Keratinocyte (primary cell): ENCODE results near the gene BLTP3A. TPM values are rescaled to one million over a fixed set of nuclear protein-coding genes. Genes with fewer than 3 reads are reported as not detected.

Experiments used
- DNase-seq: peaks from one replicate; pipeline ENCODE4 v3.0.0-alpha.2; 2011; ENCODE audit warnings: low read depth, missing footprints, low spot score
- FAIRE-seq: peaks from 2 replicates; lab custom pipeline; 2011; peaks lifted over from hg19 to GRCh38; lab: Jason Lieb, UNC
- H2AFZ ChIP-seq: 2 replicates; pipeline ENCODE4 v1.6.0; 2012; ENCODE audit warnings: low read length, control low read depth, inconsistent platforms; ENCODE audit not compliant: control insufficient read depth
- H3K27ac ChIP-seq: 2 replicates; pipeline ENCODE4 v1.5.1; 2011; ENCODE audit warnings: low read length; ENCODE audit not compliant: control insufficient read depth, insufficient read depth
- H3K27me3 ChIP-seq: 3 replicates; pipeline ENCODE4 v1.6.0; 2011; ENCODE audit warnings: low read length; ENCODE audit not compliant: control insufficient read depth, insufficient read depth; ENCODE audit errors: extremely low read depth
- H3K36me3 ChIP-seq, 2 experiments: 2 replicates in 1 of 2; 3 replicates in 1 of 2; pipeline ENCODE4 v1.5.1; 2011; ENCODE audit warnings: low read length in 2 of 2, mild to moderate bottlenecking in 1 of 2; ENCODE audit not compliant: control insufficient read depth in 2 of 2, insufficient read depth in 2 of 2; ENCODE audit errors: extremely low read depth in 1 of 2
- H3K4me1 ChIP-seq: 3 replicates; pipeline ENCODE4 v1.5.1; 2011; ENCODE audit warnings: low read length; ENCODE audit not compliant: control insufficient read depth, insufficient read depth; ENCODE audit errors: extremely low read depth
- H3K4me2 ChIP-seq: 3 replicates; pipeline ENCODE4 v1.6.0; 2011; ENCODE audit warnings: low read depth, low read length; ENCODE audit not compliant: control insufficient read depth, insufficient read depth; ENCODE audit errors: extremely low read depth
- H3K4me3 ChIP-seq, 3 experiments: fragments of 200-600 bp in 1 of 3; sonication (generic) in 1 of 3; 2 replicates in 2 of 3; 3 replicates in 1 of 3; pipeline ENCODE4 v1.5.1; 2011 to 2016; ENCODE audit warnings: low read length in 3 of 3, mild to moderate bottlenecking in 3 of 3, control low read depth in 2 of 3, inconsistent platforms in 1 of 3, low read depth in 1 of 3, mixed read lengths in 1 of 3, mixed run types in 1 of 3, moderate library complexity in 1 of 3; ENCODE audit not compliant: control insufficient read depth in 2 of 3, insufficient read depth in 2 of 3; ENCODE audit errors: extremely low read depth in 1 of 3
- H3K79me2 ChIP-seq: 2 replicates; pipeline ENCODE4 v1.6.0; 2012; ENCODE audit warnings: low read length; ENCODE audit not compliant: control insufficient read depth, insufficient read depth
- H3K9ac ChIP-seq: 3 replicates; pipeline ENCODE4 v1.6.0; 2011; ENCODE audit warnings: low read length; ENCODE audit not compliant: control insufficient read depth, insufficient read depth; ENCODE audit errors: extremely low read depth
- H3K9me1 ChIP-seq: 3 replicates; pipeline ENCODE4 v1.6.0; 2011; ENCODE audit warnings: low read length; ENCODE audit not compliant: control insufficient read depth, insufficient read depth; ENCODE audit errors: extremely low read depth
- H3K9me3 ChIP-seq: 2 replicates; pipeline ENCODE4 v1.5.1; 2012; ENCODE audit warnings: low read depth, low read length; ENCODE audit not compliant: control insufficient read depth
- H4K20me1 ChIP-seq: 3 replicates; pipeline ENCODE4 v1.6.0; 2011; ENCODE audit warnings: low read length; ENCODE audit not compliant: control insufficient read depth, insufficient read depth; ENCODE audit errors: extremely low read depth
- CTCF ChIP-seq, 3 experiments: IDR thresholded peaks in 1 of 3; conservative IDR thresholded peaks in 1 of 3; optimal IDR thresholded peaks in 1 of 3; 2 replicates in 2 of 3; 3 replicates in 1 of 3; pipeline versions ENCODE3 to v1.5.1; 2011; ENCODE audit warnings: low read length in 3 of 3, mild to moderate bottlenecking in 3 of 3, moderate library complexity in 2 of 3, control low read depth in 1 of 3, inconsistent platforms in 1 of 3; ENCODE audit not compliant: insufficient read depth in 2 of 3; ENCODE audit errors: extremely low read depth in 1 of 3
- EZH2 ChIP-seq: IDR thresholded peaks from one replicate; pipeline ENCODE4 v1.6.1; 2012; ENCODE audit warnings: inconsistent platforms, mild to moderate bottlenecking, low read length, moderate library complexity
- dilution Hi-C: fragments of 300-500 bp; cut with MboI; formaldehyde crosslinking; loops from one replicate; pipeline ENCODE4 v1.7.0; 2020; ENCODE audit warnings: low sequenced_read_pairs; ENCODE audit not compliant: extremely low pct_ligation_motif_present
- polyA plus RNA-seq, 5 experiments: library from polyadenylated mRNA; depleted of rRNA in 3 of 5; stranded (reverse) in 3 of 5; stranded (forward) in 1 of 5; unstranded in 1 of 5; fragments of >200 nt; gene quantifications; 1 replicate in 1 of 5; 2 replicates in 3 of 5; 3 replicates in 1 of 5; pipeline versions ENCODE4 v1.2.1 to v1.2.3, GENCODE V29; 2011 to 2012; ENCODE audit warnings: missing spikeins in 2 of 5, low read depth in 1 of 5, low replicate concordance in 1 of 5

Gene BLTP3A
- polyA plus RNA-seq, 1 donor (not counting 4 experiments of a cell fraction or from before 2014, with no cell fraction given), result 4.9 TPM

DNA sequence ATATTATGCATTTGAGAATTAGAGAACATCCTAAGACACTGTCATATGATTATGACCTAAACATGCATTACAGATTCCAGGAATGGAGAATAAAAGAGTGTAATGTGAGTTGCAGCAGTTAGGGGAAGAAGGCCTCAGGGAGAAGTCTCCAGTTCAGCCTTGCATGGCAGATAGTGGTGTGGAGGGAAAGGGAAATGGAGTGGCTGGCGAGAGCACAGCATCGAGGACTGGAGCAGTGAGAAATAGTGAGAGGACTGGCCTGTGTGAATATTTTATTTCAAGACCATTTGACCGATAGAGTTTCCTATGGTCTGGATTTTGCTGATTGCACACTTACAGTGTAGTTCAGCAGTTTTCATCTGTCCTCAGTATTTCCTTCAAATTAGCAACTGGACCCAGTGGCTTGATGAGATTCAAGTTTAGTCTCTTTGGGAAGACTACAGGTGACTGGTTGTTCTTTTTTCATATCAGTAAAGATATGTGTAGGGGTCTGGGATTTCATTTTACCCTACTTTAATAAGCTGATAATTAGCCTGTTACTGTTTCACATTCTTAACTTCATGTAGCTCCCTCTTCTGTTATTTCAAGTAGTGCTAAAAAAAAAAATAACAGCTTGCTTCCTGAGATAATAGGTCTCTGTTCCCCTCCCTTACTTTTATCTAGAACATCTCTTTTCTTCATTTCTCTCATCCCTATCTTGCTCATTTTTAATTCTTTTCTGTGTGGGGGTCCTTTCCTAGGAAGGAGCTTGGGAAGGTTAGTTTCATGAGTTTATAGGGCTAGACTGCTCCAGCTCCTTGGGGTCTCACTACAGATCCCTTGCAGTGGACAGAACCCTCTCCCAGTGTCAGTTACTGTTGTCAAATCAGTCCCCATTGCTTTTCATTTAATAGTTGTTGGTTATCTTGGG lies 27.9 kb downstream of the BLTP3A start:
- FAIRE-seq (no peak), DNase-seq (no peak)
- Histone ChIP-seq H2AFZ (no peak overlapping the region), H3K9me3 (no peaks in the 10 kb centered on the region), H3K9me1 (no peaks in the 10 kb centered on the region), H3K27ac (no peak overlapping the region), H3K36me3 (peaks cover 0 to 5% of the 10 kb centered on the region in 2 experiments), H3K79me2 (no peaks in the 10 kb centered on the region), H3K9ac (no peak overlapping the region), H3K4me3 (no peak overlapping the region), H4K20me1 (no peaks in the 10 kb centered on the region), H3K4me1 (peaks cover 2% of the 10 kb centered on the region), H3K4me2 (no peak overlapping the region), H3K27me3 (no peaks in the 10 kb centered on the region)
- TF ChIP-seq CTCF (optimal IDR thresholded peaks at IDR 0.05 in 1 of 3, IDR thresholded peaks at IDR 0.05 in 1 of 3, conservative IDR thresholded peaks at IDR 0.05 in 1 of 3; ENCODE audit: extremely low read depth in 1 of 3, insufficient read depth in 2 of 3, low read length in 3 of 3), result no peak
- dilution Hi-C loops, result no loop called here

GRCh38 chr6:34829137-34829536 lies 37.3 kb downstream of the BLTP3A start:
- no peaks in the 10 kb centered on the region for H3K79me2 ChIP-seq
- dilution Hi-C loops, result no loop called here
- H2AFZ ChIP-seq, result peak overlapping the region; percentile 83
- no peaks in the 10 kb centered on the region for H3K36me3 ChIP-seq
- DNase-seq (peak; percentile 80), FAIRE-seq (peak; percentile 91)
- H3K9ac ChIP-seq, result peak overlapping the region; percentile 40
- no peaks in the 10 kb centered on the region for H3K9me3 ChIP-seq
- no peak for TF ChIP-seq CTCF (optimal IDR thresholded peaks at IDR 0.05 in 1 of 3, IDR thresholded peaks at IDR 0.05 in 1 of 3, conservative IDR thresholded peaks at IDR 0.05 in 1 of 3; ENCODE audit: extremely low read depth in 1 of 3, insufficient read depth in 2 of 3, low read length in 3 of 3)
- TF ChIP-seq EZH2, result no peak
- H3K4me2 ChIP-seq, result peak overlapping the region; percentile 58
- no peaks in the 10 kb centered on the region for H3K27me3 ChIP-seq
- H3K9me1 ChIP-seq, result peaks cover 3% of the 10 kb centered on the region
- no peak overlapping the region for H3K4me3 ChIP-seq
- H3K27ac ChIP-seq, result peak overlapping the region; percentile 82
- H3K4me1 ChIP-seq, result peaks cover 13% of the 10 kb centered on the region
- H4K20me1 ChIP-seq, result no peaks in the 10 kb centered on the region
